Measurements from ENCODE around the gene PGF.

Gene PGF

GRCh38 chr14:74919421-74920165, 35.8 kb downstream of the PGF start:
- DNase-seq (ENCODE audit: low read depth), result no peak

DNA sequence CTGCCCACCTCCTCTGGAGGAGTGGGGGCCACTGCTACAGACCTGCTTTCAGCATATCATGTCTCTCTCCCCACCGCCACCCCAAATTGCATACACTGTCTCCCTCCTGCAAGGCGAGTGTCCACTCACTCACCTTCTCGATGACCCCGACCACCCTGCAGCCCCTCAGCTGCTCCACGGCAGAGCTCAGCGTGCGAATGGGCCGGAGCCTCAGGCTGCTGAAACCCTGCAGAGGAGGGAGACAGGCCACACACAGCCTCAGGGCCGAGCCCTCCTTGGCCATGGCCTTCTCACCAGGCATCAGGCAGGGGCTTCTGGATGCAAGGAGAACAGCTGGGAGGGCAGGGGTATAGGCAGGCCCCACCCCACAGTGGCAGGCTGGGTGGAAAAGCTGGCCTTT, 37.0 kb downstream of the PGF start:
- no peak for DNase-seq (ENCODE audit: low read depth)

GRCh38 chr14:74917646-74918081, 37.7 kb downstream of the PGF start:
- DNase-seq (ENCODE audit: low read depth), result no peak

DNA sequence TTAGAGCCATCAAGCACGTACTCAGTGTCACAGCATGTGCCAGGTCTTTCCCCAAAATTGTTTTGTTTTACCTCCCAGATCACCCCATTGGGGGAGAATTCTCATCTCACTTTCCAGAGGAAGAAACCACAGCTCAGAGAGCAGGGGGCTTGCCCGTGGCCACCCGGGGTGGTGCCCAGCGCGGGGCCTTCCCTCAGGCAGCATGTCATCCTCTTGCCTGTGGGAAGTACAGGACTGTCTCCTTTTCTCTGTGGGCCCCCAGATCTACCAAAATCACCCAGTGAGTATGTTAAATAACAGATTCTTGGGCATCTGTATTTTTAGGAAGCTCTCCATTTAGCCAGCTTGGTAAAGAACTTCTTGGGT, 38.2 kb downstream of the PGF start:
- DNase-seq (ENCODE audit: low read depth), result no peak

DNA sequence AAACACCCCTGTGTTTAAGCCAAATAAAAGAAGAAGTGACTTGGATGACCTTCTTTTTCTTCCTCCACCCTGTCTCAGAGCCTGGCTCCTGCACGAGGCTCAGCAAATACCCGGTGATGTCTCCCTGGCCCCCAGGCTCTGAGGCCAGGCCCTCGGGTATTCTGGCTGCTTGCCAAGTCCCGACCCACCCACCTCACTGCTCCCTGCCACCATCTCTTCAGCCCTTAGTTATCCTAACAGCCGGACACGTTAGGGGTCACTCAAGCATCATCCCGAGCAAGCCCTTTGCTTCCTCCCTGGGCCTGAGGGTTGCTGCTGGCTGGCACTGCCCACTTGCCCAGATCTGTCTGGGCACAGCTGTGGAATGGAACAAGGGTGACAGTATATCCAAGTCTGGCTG, 39.6 kb downstream of the PGF start:
- no peak for DNase-seq (ENCODE audit: low read depth)

GRCh38 chr14:74915426-74915825, 40.0 kb downstream of the PGF start:
- no peak for DNase-seq (ENCODE audit: low read depth)

GRCh38 chr14:74913986-74914573, 41.3 kb downstream of the PGF start:
- DNase-seq (ENCODE audit: low read depth), result no peak

GRCh38 chr14:74913393-74913910, 41.9 kb downstream of the PGF start:
- no peak for DNase-seq (ENCODE audit: low read depth)

GRCh38 chr14:74912801-74913200, 42.6 kb downstream of the PGF start:
- DNase-seq (ENCODE audit: low read depth), result no peak

DNA sequence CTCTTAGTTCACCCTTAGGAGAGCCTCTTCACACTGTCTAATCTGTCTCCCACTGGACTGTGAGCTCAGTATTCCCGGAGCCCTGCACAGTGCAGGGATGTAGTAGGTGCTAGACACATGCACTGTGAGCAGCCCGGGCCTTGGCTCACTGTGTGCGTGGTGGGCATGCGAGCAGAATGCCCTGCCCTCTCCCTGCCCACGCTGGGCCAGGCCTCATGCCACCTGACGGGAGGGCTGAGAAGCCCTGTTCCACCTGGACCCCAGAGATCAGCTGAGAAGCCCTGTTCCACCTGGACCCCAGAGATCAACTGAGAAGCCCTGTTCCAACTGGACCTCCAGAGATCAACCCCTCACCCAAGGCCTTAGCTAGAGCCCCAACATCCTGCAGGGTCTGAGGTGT, 43.3 kb downstream of the PGF start:
- DNase-seq (ENCODE audit: low read depth), result no peak

GRCh38 chr14:74911704-74912103, 43.7 kb downstream of the PGF start:
- DNase-seq (ENCODE audit: low read depth), result no peak

- DNase-seq (ENCODE audit: low read depth), result no peak
Observed at GRCh38 chr14:74911221-74911620, 44.2 kb downstream of the PGF start.

DNA sequence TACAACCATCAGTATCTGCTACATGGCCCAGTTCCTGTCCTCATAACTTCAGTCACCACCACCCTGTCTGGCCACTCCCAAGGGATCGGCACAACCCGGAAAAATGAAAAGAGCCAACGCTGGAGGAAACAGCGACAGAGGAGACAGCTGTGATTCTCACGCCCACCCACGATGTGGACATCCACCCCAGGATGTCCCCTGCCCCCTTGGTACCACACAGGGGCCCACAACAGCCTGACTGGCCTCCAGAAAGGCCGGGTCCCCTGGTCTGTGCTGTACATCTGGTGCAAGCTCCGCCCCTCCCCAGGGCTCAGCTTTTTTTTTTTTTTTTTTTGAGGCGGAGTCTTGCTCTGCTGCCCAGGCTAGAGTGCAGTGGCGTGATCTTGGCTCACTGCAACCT, 44.8 kb downstream of the PGF start:
- DNase-seq (ENCODE audit: low read depth), result no peak

- DNase-seq (ENCODE audit: low read depth), result no peak
Observed at GRCh38 chr14:74909911-74910310, 45.5 kb downstream of the PGF start.

DNA sequence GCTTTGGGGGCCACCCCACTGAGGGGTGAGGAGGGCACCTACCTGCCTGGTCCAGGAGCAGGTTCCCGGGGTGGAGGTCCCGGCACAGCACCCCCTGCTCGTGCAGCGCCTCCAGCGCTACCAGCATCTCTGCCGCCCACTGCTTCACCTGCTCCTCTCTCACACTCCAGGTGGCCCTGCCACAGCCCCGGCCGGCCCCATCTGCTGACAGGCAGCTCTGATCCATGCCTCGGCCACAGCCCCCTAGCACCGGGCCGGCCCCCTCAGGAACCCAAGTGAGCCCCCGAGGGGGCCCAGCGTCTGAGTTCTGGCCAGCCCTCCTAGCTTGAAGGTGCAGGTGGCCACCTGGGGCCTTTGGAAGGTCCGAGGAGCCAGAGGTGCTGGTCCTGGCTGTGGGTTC, 45.9 kb downstream of the PGF start:
- no peak for DNase-seq (ENCODE audit: low read depth)

DNA sequence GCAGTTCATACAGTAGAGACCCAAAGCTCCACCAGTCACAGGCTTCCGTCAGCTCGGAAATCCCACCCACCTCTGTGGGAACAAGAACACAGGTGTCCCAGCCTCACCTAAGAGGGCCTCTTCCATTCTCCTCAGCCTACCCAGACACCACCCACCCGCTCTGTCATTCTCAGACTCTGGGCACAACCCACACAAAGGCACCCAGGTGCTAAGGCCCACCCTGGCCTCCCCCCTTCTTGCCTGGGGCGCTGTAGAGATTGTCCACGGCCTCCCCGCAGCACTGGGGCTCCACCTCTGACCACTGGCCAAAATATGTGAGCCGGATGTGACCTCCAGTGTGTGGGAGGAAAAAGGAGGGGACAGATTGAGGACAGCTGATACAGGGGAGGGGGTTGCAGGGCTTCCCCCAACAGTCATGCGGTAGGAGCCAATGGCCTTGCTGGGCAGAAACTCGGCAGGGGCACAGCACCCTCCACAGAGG, 46.5 kb downstream of the PGF start:
- DNase-seq (ENCODE audit: low read depth), result no peak

- DNase-seq (ENCODE audit: low read depth), result no peak
Observed at GRCh38 chr14:74907744-74908143, 47.7 kb downstream of the PGF start.

DNA sequence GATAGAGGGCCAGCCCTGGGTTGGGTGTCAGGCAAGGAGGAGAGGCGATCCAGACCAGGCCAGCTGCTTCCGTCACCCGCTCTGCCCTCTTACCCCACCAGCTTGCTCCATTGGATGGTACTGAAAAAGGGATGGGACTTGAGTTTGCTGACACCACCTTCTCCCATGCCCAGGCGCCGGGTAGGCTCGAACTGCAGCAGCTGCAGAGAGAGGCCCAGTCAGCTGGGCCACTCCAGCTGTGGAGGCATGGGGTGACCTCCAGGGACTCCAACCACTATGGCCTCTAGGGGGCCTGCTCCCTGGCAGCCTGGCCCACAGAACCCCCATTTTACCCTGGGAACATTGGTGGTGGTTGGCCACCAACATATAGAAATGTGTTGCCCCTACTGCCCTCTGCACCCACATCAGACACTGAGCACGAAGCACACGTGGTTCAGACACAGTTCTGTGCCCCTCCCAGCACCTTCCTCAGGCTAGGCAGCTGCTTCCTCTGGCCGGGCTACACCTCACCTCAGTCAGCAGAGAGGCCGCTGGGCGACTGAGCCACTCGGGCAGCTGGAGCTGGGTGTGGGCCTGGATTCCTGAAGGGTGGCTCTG, 48.4 kb downstream of the PGF start:
- no peak for DNase-seq (ENCODE audit: low read depth)

DNA sequence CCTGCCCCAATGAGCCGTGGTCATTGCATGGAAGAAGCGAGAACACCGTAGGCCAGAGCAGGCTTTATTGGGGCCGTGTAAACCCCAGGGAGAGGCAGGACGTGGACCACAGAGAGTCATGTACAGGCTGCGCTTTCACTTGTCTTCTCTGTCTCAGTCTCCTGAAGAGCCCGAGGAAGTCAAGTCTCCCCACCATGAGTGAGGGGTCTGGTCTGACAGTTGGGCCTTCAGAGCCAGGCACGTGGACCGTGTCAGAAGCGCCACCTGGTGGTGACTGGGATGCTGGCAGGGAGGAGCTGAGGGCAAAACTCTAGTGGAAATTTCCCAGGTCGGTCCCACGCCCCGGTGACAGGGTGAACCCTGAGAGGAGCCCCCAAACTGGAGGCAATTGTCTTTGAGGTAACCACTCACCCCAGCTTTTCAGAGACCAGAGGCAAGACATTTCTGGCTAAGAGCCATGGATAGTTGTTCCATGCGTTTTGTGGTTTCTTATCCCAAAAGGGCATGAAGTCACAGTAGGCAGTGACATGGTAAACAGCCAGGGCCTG, 49.7 kb downstream of the PGF start:
- peak; percentile 72 for DNase-seq (ENCODE audit: low read depth)

- no peak for DNase-seq (ENCODE audit: low read depth)
Observed at GRCh38 chr14:74904635-74905503, 50.5 kb downstream of the PGF start.

DNA sequence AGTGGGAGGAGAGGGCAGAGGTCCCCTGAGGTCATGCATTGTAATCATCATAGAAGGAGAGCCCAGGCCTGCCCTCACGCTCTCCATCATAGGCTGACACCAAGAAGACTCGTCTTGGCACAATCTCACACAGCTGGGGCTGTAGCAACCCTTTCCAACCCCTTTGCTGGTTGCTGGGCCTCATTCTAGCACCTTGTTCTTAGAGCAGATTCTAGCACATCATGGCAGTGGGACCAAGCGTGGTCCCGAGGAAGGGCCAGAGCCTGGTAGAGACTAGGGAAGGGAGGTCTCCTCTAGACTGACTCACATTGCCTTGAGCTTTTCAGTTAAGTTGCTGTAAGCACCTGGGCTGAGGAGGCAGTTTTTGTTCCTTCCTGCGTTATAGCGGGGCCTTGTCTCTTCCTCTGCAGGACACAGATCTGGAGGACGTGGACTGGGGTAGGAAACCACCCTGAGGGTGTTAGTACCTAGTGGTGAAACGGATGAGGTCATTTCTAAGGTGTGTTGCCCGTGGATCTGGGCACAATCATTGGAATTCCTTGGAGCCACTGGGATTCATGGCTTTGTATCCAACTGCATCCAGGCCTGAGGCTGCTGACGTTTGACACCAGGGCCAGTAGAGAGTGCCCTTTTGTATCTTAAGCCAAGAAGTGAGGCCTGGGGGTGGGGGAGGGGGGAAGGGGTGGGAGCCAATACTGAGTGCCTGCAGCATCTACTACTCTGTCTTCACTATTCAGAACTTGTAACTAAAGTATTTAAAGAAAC, 52.3 kb downstream of the PGF start:
- no peak for DNase-seq (ENCODE audit: low read depth)

Measured in stimulated activated CD8-positive, alpha-beta memory T cell treated with anti-CD3 and anti-CD28 coated beads, Interleukin-15, amount 100 ng/mL, for 1 hour (primary cell).